Testis (tissue), 2 donors: ENCODE data around the gene MMP15.

Experiments used
- POLR2A ChIP-seq: fragments of 450-650 bp; IDR thresholded peaks from one replicate; pipeline ENCODE4 v1.6.1; 2017; ENCODE audit warnings: antibody characterized with exemption, mild to moderate bottlenecking, moderate library complexity
- TF ChIP-seq, protein P1 (sequence below), 3 experiments: fragments of 450-650 bp in 2 of 3; fragments of 200-600 bp in 1 of 3; sonication (generic) in 1 of 3; IDR thresholded peaks; one replicate each; pipeline ENCODE4 v1.5.1; 2016 to 2019; ENCODE audit warnings: antibody characterized with exemption in 3 of 3, mild to moderate bottlenecking in 2 of 3, moderate library complexity in 1 of 3

DNA sequence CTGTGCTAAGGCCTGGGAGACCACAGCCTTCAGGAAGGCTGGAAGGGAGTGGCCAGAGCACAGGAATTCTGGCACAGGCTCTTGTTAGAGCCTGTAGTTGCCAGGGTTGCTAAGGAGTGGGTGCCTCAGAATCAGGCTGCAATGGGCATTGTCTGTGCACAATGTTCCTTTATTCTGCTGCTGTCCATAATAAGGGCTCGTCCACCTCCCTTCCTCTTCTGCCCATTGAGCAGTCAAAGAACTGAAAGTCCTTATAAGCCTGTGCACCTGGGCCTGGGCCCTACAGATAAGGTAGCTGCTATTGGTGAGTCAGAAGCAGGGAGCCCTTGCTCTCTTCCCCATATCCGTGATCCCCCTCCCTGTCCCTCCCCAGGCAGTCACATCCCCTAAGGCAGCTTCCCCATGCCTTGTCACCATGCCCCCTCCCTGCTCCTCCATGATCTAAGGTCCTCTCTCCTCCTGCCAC, 49.2 kb upstream of the MMP15 start:
- TF ChIP-seq, protein P1, sequence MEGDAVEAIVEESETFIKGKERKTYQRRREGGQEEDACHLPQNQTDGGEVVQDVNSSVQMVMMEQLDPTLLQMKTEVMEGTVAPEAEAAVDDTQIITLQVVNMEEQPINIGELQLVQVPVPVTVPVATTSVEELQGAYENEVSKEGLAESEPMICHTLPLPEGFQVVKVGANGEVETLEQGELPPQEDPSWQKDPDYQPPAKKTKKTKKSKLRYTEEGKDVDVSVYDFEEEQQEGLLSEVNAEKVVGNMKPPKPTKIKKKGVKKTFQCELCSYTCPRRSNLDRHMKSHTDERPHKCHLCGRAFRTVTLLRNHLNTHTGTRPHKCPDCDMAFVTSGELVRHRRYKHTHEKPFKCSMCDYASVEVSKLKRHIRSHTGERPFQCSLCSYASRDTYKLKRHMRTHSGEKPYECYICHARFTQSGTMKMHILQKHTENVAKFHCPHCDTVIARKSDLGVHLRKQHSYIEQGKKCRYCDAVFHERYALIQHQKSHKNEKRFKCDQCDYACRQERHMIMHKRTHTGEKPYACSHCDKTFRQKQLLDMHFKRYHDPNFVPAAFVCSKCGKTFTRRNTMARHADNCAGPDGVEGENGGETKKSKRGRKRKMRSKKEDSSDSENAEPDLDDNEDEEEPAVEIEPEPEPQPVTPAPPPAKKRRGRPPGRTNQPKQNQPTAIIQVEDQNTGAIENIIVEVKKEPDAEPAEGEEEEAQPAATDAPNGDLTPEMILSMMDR (IDR thresholded peaks at IDR 0.05) = no peak
- TF ChIP-seq POLR2A = no peak
